ENCODE results near the gene TNRC18. TPM values are rescaled to one million over a fixed set of nuclear protein-coding genes. Genes with fewer than 3 reads are reported as not detected.

The TNRC18 gene
- total and polyA plus RNA-seq, 9 of the 15 experiments (the other 6 are each of a cell fraction or from before 2014, with no cell fraction given), result 0.03 to 43.2 (median 18.0) TPM

DNA sequence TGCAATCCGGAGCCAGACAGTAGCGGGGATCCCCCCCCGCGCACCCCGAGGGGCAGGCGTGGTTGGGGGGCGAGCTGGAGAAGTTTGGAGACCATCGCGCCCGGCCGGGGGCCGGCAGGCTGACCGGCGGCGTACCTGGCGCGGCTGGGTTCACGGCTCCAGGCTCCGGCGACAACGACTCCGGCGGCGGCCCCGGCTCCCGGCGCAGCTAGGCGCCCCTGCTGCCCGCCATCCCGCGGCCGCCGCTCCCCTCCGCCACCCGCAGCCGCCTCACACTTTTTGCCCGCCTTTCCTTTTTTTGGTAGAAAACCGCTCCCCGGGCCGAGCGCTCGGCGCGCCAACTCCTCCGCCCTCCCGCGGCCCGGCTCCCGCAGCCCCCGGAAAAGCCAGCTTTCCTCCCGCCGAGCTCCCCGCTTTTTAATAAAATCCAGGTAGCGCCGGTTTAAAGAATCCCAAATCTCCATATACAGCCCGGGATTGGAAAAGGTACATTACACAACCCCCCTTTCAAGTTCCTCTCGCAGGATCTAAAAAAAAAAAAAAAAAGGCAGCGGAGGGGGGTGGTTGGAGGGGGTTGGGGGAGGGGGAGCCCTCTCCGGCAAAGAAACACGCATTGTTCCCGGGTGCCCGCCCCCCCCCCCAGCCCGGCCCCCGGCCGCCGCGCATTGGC is at the start of gene TNRC18 (continued):
- TF ChIP-seq ZNF444 (CRISPR knock-in tag; IDR thresholded peaks at IDR 0.05) (0 out of 2 replicates have a peak, but pooled peaks have one; percentile 19), CHD1 (IDR thresholded peaks at IDR 0.05; ENCODE audit: low read length) (peak; percentile 24), RBFOX2 (IDR thresholded peaks at IDR 0.05; ENCODE audit: low read depth, low read length) (peak; percentile 64), SIRT6 (IDR thresholded peaks at IDR 0.05; ENCODE audit: low read depth, low read length) (no peak)
- TF ChIP-seq, protein P1, sequence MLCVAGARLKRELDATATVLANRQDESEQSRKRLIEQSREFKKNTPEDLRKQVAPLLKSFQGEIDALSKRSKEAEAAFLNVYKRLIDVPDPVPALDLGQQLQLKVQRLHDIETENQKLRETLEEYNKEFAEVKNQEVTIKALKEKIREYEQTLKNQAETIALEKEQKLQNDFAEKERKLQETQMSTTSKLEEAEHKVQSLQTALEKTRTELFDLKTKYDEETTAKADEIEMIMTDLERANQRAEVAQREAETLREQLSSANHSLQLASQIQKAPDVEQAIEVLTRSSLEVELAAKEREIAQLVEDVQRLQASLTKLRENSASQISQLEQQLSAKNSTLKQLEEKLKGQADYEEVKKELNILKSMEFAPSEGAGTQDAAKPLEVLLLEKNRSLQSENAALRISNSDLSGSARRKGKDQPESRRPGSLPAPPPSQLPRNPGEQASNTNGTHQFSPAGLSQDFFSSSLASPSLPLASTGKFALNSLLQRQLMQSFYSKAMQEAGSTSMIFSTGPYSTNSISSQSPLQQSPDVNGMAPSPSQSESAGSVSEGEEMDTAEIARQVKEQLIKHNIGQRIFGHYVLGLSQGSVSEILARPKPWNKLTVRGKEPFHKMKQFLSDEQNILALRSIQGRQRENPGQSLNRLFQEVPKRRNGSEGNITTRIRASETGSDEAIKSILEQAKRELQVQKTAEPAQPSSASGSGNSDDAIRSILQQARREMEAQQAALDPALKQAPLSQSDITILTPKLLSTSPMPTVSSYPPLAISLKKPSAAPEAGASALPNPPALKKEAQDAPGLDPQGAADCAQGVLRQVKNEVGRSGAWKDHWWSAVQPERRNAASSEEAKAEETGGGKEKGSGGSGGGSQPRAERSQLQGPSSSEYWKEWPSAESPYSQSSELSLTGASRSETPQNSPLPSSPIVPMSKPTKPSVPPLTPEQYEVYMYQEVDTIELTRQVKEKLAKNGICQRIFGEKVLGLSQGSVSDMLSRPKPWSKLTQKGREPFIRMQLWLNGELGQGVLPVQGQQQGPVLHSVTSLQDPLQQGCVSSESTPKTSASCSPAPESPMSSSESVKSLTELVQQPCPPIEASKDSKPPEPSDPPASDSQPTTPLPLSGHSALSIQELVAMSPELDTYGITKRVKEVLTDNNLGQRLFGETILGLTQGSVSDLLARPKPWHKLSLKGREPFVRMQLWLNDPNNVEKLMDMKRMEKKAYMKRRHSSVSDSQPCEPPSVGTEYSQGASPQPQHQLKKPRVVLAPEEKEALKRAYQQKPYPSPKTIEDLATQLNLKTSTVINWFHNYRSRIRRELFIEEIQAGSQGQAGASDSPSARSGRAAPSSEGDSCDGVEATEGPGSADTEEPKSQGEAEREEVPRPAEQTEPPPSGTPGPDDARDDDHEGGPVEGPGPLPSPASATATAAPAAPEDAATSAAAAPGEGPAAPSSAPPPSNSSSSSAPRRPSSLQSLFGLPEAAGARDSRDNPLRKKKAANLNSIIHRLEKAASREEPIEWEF (CRISPR knock-in tag; IDR thresholded peaks at IDR 0.05), result no peak
- TF ChIP-seq, protein P2, sequence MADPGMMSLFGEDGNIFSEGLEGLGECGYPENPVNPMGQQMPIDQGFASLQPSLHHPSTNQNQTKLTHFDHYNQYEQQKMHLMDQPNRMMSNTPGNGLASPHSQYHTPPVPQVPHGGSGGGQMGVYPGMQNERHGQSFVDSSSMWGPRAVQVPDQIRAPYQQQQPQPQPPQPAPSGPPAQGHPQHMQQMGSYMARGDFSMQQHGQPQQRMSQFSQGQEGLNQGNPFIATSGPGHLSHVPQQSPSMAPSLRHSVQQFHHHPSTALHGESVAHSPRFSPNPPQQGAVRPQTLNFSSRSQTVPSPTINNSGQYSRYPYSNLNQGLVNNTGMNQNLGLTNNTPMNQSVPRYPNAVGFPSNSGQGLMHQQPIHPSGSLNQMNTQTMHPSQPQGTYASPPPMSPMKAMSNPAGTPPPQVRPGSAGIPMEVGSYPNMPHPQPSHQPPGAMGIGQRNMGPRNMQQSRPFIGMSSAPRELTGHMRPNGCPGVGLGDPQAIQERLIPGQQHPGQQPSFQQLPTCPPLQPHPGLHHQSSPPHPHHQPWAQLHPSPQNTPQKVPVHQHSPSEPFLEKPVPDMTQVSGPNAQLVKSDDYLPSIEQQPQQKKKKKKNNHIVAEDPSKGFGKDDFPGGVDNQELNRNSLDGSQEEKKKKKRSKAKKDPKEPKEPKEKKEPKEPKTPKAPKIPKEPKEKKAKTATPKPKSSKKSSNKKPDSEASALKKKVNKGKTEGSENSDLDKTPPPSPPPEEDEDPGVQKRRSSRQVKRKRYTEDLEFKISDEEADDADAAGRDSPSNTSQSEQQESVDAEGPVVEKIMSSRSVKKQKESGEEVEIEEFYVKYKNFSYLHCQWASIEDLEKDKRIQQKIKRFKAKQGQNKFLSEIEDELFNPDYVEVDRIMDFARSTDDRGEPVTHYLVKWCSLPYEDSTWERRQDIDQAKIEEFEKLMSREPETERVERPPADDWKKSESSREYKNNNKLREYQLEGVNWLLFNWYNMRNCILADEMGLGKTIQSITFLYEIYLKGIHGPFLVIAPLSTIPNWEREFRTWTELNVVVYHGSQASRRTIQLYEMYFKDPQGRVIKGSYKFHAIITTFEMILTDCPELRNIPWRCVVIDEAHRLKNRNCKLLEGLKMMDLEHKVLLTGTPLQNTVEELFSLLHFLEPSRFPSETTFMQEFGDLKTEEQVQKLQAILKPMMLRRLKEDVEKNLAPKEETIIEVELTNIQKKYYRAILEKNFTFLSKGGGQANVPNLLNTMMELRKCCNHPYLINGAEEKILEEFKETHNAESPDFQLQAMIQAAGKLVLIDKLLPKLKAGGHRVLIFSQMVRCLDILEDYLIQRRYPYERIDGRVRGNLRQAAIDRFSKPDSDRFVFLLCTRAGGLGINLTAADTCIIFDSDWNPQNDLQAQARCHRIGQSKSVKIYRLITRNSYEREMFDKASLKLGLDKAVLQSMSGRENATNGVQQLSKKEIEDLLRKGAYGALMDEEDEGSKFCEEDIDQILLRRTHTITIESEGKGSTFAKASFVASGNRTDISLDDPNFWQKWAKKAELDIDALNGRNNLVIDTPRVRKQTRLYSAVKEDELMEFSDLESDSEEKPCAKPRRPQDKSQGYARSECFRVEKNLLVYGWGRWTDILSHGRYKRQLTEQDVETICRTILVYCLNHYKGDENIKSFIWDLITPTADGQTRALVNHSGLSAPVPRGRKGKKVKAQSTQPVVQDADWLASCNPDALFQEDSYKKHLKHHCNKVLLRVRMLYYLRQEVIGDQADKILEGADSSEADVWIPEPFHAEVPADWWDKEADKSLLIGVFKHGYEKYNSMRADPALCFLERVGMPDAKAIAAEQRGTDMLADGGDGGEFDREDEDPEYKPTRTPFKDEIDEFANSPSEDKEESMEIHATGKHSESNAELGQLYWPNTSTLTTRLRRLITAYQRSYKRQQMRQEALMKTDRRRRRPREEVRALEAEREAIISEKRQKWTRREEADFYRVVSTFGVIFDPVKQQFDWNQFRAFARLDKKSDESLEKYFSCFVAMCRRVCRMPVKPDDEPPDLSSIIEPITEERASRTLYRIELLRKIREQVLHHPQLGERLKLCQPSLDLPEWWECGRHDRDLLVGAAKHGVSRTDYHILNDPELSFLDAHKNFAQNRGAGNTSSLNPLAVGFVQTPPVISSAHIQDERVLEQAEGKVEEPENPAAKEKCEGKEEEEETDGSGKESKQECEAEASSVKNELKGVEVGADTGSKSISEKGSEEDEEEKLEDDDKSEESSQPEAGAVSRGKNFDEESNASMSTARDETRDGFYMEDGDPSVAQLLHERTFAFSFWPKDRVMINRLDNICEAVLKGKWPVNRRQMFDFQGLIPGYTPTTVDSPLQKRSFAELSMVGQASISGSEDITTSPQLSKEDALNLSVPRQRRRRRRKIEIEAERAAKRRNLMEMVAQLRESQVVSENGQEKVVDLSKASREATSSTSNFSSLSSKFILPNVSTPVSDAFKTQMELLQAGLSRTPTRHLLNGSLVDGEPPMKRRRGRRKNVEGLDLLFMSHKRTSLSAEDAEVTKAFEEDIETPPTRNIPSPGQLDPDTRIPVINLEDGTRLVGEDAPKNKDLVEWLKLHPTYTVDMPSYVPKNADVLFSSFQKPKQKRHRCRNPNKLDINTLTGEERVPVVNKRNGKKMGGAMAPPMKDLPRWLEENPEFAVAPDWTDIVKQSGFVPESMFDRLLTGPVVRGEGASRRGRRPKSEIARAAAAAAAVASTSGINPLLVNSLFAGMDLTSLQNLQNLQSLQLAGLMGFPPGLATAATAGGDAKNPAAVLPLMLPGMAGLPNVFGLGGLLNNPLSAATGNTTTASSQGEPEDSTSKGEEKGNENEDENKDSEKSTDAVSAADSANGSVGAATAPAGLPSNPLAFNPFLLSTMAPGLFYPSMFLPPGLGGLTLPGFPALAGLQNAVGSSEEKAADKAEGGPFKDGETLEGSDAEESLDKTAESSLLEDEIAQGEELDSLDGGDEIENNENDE (IDR thresholded peaks at IDR 0.05; ENCODE audit: low read depth, low read length), result no peak
